Amygdala (tissue), 56 donors: Measurements from ENCODE around the gene TAX1BP1.

Experiments
- DNase-seq, 56 donors: peaks; one replicate each; lab custom pipeline; 2025; lab: John Stamatoyannopoulos, UW

The TAX1BP1 gene

DNA sequence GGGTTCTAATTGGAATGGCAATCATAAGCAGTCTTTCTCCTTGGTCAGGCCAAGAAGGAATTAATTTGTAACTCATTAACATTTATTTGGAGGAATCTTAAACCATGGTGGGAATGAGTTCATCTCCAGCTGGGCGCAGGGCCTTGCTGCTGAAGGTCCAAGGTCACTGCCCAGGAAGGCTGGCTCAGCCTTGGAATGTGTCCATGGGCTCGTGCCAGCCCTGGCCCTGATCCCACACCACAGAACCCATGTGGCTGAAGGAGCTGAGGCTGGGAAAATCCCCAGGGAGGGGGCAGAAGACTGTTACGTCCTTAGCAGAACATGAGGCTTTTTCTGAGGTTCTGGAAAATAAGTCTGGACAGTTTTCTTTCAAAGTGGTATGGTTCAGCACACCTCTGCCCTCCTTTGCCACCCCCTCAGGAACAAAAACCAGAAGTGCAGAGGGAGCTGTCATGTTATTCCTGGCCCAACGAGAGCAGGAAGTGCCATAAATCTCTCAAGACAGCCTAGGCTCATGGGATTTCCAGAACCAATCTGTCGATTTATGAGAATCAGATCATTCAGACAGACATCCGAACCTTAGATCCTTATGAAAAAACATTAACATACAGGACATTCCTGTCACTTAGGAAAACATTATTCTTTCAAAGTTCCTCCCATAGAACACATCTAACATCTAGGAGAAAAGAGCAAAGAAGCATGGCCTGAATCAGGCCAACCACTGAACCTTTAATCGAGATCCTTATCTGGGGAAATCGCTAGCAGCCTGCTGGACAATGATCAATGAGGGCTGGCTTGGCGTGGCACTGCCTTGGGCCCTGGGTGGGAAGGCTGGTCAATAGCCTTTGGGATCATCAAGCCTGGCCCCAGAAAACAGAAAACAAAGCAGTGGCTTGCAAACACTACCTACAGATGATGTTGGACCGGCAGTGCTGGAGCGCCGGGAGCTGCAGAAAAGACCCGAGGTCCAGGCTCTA is 134.3 kb downstream of the TAX1BP1 start:
- peak in 50 of 56 donors; percentile 2 to 80 (median 33) for DNase-seq

DNA sequence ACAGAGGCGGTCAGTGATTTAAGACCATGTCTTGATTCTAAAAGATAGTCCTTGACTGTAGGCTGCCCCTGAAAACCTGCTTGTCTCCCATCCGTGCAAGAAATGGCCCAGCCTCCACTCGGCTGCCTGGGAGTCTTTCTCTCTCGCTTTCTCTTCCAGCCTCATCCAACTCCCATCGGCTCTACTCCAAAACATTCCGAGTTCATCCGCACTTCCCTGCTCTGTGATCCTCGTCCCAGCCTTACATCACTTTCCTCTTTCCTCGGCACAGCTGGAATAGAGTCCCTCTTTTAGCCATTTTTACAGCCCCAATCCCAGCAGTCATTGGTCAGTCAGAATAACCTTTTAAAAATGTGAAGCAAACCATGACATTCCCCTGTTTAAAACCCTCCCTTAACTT is 135.1 kb downstream of the TAX1BP1 start:
- no peak for DNase-seq

DNA sequence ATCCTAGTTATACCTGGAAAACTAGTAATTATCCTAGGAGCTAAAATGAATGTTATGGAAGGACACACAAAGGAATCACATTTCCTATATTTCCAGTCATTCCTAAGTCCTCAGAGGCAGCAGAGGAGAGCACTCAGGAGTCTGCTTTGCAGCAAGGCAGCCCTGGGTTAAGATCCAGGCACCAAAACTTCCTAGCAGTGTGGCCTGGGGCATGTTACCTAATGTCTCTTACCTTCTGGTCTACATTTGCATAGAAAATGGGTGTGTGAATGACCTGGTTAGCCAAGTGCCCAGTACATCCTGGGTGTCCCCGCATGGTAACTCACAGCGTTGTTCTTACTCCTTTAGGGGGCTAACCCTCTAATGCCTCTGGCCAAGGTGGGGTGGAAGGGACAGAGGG is 135.9 kb downstream of the TAX1BP1 start:
- DNase-seq = no peak

DNA sequence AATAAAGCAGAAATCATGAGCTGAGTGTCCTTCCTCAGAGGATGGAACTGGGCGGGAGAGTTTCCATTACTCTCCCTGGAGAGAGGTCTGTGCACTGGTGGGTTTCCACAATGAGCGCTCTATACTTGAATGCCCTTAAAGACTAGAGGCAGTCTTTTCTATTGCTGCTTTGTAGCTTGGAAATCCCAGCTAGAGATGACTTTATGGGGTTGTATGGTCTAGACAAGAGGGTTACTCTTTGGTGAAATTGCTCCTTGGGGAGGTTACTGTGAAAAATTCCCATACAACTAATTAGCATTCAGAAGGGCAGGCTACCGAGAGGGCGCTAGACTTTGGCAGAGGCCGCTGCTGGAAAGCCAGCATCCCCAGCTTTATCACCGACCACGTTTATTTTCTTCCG is 136.8 kb downstream of the TAX1BP1 start:
- no peak for DNase-seq
